Measurements from ENCODE around the gene PPP3R1. TPM values are rescaled to one million over a fixed set of nuclear protein-coding genes. Genes with fewer than 3 reads are reported as not detected.

The PPP3R1 gene
- total and polyA plus RNA-seq, 9 of the 15 experiments (the other 6 are each of a cell fraction or from before 2014, with no cell fraction given), result 3.7 to 70.0 (median 24.8) TPM

GRCh38 chr2:68294913-68295312 lies 42.6 kb upstream of the PPP3R1 start:
- TF ChIP-seq HMGN3 (IDR thresholded peaks at IDR 0.05; ENCODE audit: borderline replicate concordance, extremely low read depth, insufficient read length, low read depth, low read length) (no peak), ZNF785 (CRISPR knock-in tag; IDR thresholded peaks at IDR 0.05) (no peak)
- 13% methylated on average over 2 of the region's 2 CpGs for WGBS (ENCODE audit: insufficient coverage, low coverage, missing lambda C conversion rate)
- Histone ChIP-seq H3K9ac (ENCODE audit: insufficient read depth in 1 of 2, low read depth in 2 of 2, low read length in 2 of 2) (no peak overlapping the region), H3K4me3 (no peak overlapping the region), H3K27me3 (ENCODE audit: control insufficient read depth in 2 of 2, insufficient read depth in 2 of 2, low read length in 2 of 2) (no peaks in the 10 kb centered on the region), H2AFZ (ENCODE audit: low read depth, low read length) (no peak overlapping the region), H4K20me1 (replicated peaks; ENCODE audit: control insufficient read depth, insufficient read depth, low read length) (no peaks in the 10 kb centered on the region), H3K27ac (ENCODE audit: extremely low read depth, low read depth, low read length) (no peak overlapping the region), H3K79me2 (ENCODE audit: control insufficient read depth, insufficient read depth, low read length) (no peaks in the 10 kb centered on the region), H3K9me1 (ENCODE audit: control insufficient read depth, insufficient read depth, low read length) (no peaks in the 10 kb centered on the region), H3K4me2 (ENCODE audit: insufficient read depth, low read length) (no peak overlapping the region), H3K4me1 (replicated peaks in 1 of 2; ENCODE audit: control insufficient read depth in 2 of 2, insufficient read depth in 2 of 2, low read length in 2 of 2) (peaks cover 5 to 14% of the 10 kb centered on the region in 2 experiments), H3K9me3 (replicated peaks; ENCODE audit: control insufficient read depth, insufficient read depth, low read depth, low read length) (no peaks in the 10 kb centered on the region), H3K36me3 (ENCODE audit: control insufficient read depth, insufficient read depth, low read length) (no peaks in the 10 kb centered on the region)
- ChIA-PET CTCF (ENCODE audit: low intra/inter-chr PET ratio) (no interaction called here), POLR2A (interaction anchor here (1.2 to 1.8 kb wide), 2 partner anchors 10 to 11 kb away, joined by 4 read pairs; no protein-coding TSS in a partner anchor)
- DNase-seq (ENCODE audit: extremely low read depth in 1 of 4, low spot score in 3 of 4), result no peak
- ATAC-seq, result no peak
- in situ Hi-C loops (cut with MboI), result no loop called here
- no peak for FAIRE-seq
- intact Hi-C loops (cut with micrococcal nuclease), result loop anchor here (5.0 kb wide), 1 partner anchor 147 kb away; no protein-coding TSS in a partner anchor
- BruUV-seq (replicated peaks), result no TSS peak

- FAIRE-seq, result no peak
- Histone ChIP-seq H3K4me3 (no peak overlapping the region), H3K9me1 (ENCODE audit: control insufficient read depth, insufficient read depth, low read length) (no peaks in the 10 kb centered on the region), H3K9ac (ENCODE audit: insufficient read depth in 1 of 2, low read depth in 2 of 2, low read length in 2 of 2) (no peak overlapping the region), H4K20me1 (replicated peaks; ENCODE audit: control insufficient read depth, insufficient read depth, low read length) (no peaks in the 10 kb centered on the region), H2AFZ (ENCODE audit: low read depth, low read length) (no peak overlapping the region; the same call in 1 of the 2 replicates), H3K79me2 (ENCODE audit: control insufficient read depth, insufficient read depth, low read length) (no peaks in the 10 kb centered on the region), H3K9me3 (replicated peaks; ENCODE audit: control insufficient read depth, insufficient read depth, low read depth, low read length) (no peaks in the 10 kb centered on the region), H3K4me1 (replicated peaks in 1 of 2; ENCODE audit: control insufficient read depth in 2 of 2, insufficient read depth in 2 of 2, low read length in 2 of 2) (peaks cover 5 to 14% of the 10 kb centered on the region in 2 experiments), H3K36me3 (ENCODE audit: control insufficient read depth, insufficient read depth, low read length) (no peaks in the 10 kb centered on the region), H3K4me2 (ENCODE audit: insufficient read depth, low read length) (no peak overlapping the region), H3K27ac (ENCODE audit: extremely low read depth, low read depth, low read length) (no peak overlapping the region), H3K27me3 (ENCODE audit: control insufficient read depth in 2 of 2, insufficient read depth in 2 of 2, low read length in 2 of 2) (no peaks in the 10 kb centered on the region)
- no TSS peak for BruUV-seq (replicated peaks)
- no peak for DNase-seq (ENCODE audit: extremely low read depth in 1 of 4, low spot score in 3 of 4)
- in situ Hi-C loops (cut with MboI) (no loop called here), intact Hi-C loops (cut with micrococcal nuclease) (loop anchor here (5.0 kb wide), 1 partner anchor 148 kb away; no protein-coding TSS in a partner anchor)
- CTCF ChIA-PET (ENCODE audit: low intra/inter-chr PET ratio), result no interaction called here
- 24% methylated on average over 3 of the region's 3 CpGs for WGBS (ENCODE audit: insufficient coverage, low coverage, missing lambda C conversion rate)
- POLR2A ChIA-PET, result interaction anchor here (0.6 to 1.8 kb wide), 4 partner anchors 9 to 207 kb away, joined by 4 to 8 read pairs (median 4); no protein-coding TSS in a partner anchor
- ATAC-seq, result no peak
- TF ChIP-seq, protein P1, sequence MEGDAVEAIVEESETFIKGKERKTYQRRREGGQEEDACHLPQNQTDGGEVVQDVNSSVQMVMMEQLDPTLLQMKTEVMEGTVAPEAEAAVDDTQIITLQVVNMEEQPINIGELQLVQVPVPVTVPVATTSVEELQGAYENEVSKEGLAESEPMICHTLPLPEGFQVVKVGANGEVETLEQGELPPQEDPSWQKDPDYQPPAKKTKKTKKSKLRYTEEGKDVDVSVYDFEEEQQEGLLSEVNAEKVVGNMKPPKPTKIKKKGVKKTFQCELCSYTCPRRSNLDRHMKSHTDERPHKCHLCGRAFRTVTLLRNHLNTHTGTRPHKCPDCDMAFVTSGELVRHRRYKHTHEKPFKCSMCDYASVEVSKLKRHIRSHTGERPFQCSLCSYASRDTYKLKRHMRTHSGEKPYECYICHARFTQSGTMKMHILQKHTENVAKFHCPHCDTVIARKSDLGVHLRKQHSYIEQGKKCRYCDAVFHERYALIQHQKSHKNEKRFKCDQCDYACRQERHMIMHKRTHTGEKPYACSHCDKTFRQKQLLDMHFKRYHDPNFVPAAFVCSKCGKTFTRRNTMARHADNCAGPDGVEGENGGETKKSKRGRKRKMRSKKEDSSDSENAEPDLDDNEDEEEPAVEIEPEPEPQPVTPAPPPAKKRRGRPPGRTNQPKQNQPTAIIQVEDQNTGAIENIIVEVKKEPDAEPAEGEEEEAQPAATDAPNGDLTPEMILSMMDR (IDR thresholded peaks at IDR 0.05 in 2 of 3, conservative IDR thresholded peaks at IDR 0.05 in 1 of 3; ENCODE audit: insufficient read depth in 2 of 3, low read depth in 1 of 3, low read length in 3 of 3), result 0 out of 6 replicates have a peak, but pooled peaks of 1 of the 3 experiments have one; percentile 7
- TF ChIP-seq ZNF589 (CRISPR knock-in tag; IDR thresholded peaks at IDR 0.05; ENCODE audit: low read depth), result no peak
These were observed 41.9 kb upstream of the PPP3R1 start for GRCh38 chr2:68294187-68294586.

Data from K562 (cell line).